Colonic mucosa (tissue), 4 donors: ENCODE data around the gene CLIP4. TPM values are rescaled to one million over a fixed set of nuclear protein-coding genes. Genes with fewer than 3 reads are reported as not detected.

Source experiments
- DNase-seq: peaks from one replicate; pipeline ENCODE4 v3.0.0-alpha.2; 2020
- H3K27ac ChIP-seq: fragments of 200-600 bp; one replicate; pipeline ENCODE4 v1.8.0; 2021
- H3K27me3 ChIP-seq: fragments of 200-600 bp; one replicate; pipeline ENCODE4 v1.8.0; 2021
- H3K36me3 ChIP-seq: fragments of 200-600 bp; one replicate; pipeline ENCODE4 v1.8.0; 2021
- H3K4me1 ChIP-seq: fragments of 200-600 bp; one replicate; pipeline ENCODE4 v1.8.0; 2021; ENCODE audit warnings: mild to moderate bottlenecking
- H3K4me3 ChIP-seq: fragments of 200-600 bp; one replicate; pipeline ENCODE4 v1.8.0; 2021
- H3K9ac ChIP-seq, 2 donors: one replicate each; pipeline ENCODE4 v1.7.0; 2013; ENCODE audit warnings: control low read depth in 2 of 2, low read depth in 2 of 2, low read length in 2 of 2
- H3K9me3 ChIP-seq: fragments of 200-600 bp; one replicate; pipeline ENCODE4 v1.8.0; 2021
- intact Hi-C: fragments of 100-400 bp; cut with DNase I; formaldehyde crosslinking; loops from one replicate; pipeline ENCODE4 v1.14.1; 2022
- total RNA-seq, 2 donors: library from RNA; stranded (reverse); fragmentation: NEBNext Ultra II Directional in 1 of 2; extraction: Animal tissue kit (Norgen Biotek cat#: 25700) in 1 of 2; gene quantifications; one replicate each; pipeline ENCODE4 v1.2.1, GENCODE V29; 2021
- TF ChIP-seq, protein P1 (sequence below): fragments of 200-600 bp; IDR thresholded peaks from one replicate; pipeline ENCODE4 v1.8.0; 2022; ENCODE audit warnings: antibody characterized with exemption, mild to moderate bottlenecking
- donor health status: healthy.
- donor health status: DM: no; HTN: no; CAD: no.
- donor health status: DM: no; HTN: no; CAD: no.

CLIP4 gene
- total RNA-seq, 2 donors from 2014 or later = 2.1 to 7.7 TPM

DNA sequence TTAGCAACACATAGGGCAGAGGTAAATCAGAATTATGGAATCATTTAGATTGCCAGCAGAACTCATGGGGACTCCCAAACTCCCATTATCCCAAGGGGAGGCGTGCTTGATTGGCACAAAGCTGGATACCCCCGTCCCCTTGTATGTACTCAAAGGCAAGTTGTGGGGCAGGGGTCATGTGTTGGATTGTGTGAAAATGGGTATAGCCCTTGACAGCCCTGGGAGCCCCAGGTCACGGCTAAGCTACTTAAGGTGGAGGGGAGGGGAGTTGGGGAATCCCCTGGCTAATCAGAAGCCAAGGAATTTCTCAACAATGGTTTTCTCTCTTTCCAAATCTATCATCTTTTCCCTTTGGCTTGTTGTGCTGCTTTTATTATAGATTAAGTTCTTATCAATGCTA lies 32.7 kb downstream of the CLIP4 start:
- H3K27ac ChIP-seq = no peak overlapping the region
- TF ChIP-seq, protein P1, sequence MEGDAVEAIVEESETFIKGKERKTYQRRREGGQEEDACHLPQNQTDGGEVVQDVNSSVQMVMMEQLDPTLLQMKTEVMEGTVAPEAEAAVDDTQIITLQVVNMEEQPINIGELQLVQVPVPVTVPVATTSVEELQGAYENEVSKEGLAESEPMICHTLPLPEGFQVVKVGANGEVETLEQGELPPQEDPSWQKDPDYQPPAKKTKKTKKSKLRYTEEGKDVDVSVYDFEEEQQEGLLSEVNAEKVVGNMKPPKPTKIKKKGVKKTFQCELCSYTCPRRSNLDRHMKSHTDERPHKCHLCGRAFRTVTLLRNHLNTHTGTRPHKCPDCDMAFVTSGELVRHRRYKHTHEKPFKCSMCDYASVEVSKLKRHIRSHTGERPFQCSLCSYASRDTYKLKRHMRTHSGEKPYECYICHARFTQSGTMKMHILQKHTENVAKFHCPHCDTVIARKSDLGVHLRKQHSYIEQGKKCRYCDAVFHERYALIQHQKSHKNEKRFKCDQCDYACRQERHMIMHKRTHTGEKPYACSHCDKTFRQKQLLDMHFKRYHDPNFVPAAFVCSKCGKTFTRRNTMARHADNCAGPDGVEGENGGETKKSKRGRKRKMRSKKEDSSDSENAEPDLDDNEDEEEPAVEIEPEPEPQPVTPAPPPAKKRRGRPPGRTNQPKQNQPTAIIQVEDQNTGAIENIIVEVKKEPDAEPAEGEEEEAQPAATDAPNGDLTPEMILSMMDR = no peak
- H3K9ac ChIP-seq = no peak overlapping the region
- no peak for DNase-seq
- H3K36me3 ChIP-seq = no peaks in the 10 kb centered on the region
- no peaks in the 10 kb centered on the region for H3K27me3 ChIP-seq
- no peaks in the 10 kb centered on the region for H3K4me1 ChIP-seq
- no peak overlapping the region for H3K4me3 ChIP-seq
- intact Hi-C loops = no loop called here
- H3K9me3 ChIP-seq = no peaks in the 10 kb centered on the region

DNA sequence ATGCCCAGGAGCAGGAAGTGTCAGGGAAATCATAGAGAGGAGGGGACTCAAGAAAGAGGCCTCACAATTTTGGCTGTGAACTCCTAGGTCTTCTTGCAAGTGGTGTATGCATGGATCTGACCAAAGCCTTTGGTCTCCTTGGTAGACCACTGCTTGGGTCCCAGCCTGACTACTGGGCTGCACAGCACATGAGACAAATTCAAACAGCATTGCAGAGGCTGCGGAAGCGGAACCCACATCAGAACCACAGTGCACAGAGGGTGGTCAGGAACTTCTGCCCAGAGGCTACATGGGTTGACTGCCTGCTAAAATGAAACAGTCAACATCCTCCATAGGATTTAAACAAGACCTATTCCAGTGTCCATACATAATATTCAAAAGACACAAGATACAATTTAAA lies 39.4 kb downstream of the CLIP4 start:
- H3K4me3 ChIP-seq = no peak overlapping the region
- no peak for DNase-seq
- no peaks in the 10 kb centered on the region for H3K27me3 ChIP-seq
- no peaks in the 10 kb centered on the region for H3K9me3 ChIP-seq
- H3K9ac ChIP-seq = no peak overlapping the region
- H3K36me3 ChIP-seq = no peaks in the 10 kb centered on the region
- TF ChIP-seq, protein P1 = no peak
- H3K27ac ChIP-seq = no peak overlapping the region
- H3K4me1 ChIP-seq = no peaks in the 10 kb centered on the region
- intact Hi-C loops = no loop called here

DNA sequence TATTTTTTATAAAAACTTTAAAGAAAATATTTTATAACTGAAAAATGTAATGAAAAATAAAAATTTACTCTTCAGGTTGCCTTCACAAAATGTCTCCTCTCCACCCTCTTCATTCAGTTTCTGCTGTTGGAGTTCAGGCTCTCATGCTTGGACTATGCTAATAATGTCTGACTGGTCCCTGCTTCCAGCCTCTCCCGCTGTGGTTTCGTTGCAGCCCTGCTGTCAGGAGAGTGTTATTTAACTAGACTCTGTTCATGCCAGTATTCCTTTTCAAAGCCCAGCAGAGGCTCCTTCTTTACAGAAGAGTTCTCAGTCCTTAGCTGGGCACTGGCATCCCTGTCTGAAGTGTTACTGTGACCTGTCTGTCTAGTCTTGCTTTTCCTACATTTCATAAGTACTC lies 40.4 kb downstream of the CLIP4 start:
- H3K36me3 ChIP-seq = no peaks in the 10 kb centered on the region
- no peak overlapping the region for H3K27ac ChIP-seq
- no peaks in the 10 kb centered on the region for H3K9me3 ChIP-seq

DNA sequence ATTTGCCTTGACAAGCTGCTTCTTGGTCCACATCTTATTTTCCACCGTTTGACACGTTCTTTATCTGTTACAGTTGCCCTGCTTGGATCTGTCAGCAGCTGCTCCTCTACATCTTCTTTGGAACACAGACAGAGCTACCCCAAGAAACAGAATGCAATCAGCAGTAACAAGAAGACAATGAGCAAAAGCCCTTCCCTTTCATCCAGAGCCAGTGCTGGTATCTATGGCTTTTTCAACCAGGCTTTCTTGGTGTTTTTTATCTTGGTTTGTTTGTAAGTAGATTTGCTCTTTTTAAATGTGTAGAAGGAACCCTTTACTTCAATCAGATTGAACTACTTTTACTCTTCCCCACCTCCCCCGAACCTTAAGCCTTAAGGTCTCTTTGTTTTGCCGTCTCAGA lies 41.9 kb downstream of the CLIP4 start:
- H3K9me3 ChIP-seq = no peaks in the 10 kb centered on the region
- H3K4me1 ChIP-seq = no peaks in the 10 kb centered on the region
- H3K27me3 ChIP-seq = no peaks in the 10 kb centered on the region
- TF ChIP-seq, protein P1 = no peak
- intact Hi-C loops = no loop called here
- no peak overlapping the region for H3K4me3 ChIP-seq
- H3K27ac ChIP-seq = no peak overlapping the region
- no peaks in the 10 kb centered on the region for H3K36me3 ChIP-seq
- no peak overlapping the region for H3K9ac ChIP-seq
- no peak for DNase-seq

More for the DNA sequence above, 40.4 kb downstream of the CLIP4 start:
- DNase-seq = no peak
- TF ChIP-seq, protein P1 = no peak
- H3K9ac ChIP-seq = no peak overlapping the region
- no peak overlapping the region for H3K4me3 ChIP-seq
- no peaks in the 10 kb centered on the region for H3K4me1 ChIP-seq
- H3K27me3 ChIP-seq = no peaks in the 10 kb centered on the region
- intact Hi-C loops = no loop called here

DNA sequence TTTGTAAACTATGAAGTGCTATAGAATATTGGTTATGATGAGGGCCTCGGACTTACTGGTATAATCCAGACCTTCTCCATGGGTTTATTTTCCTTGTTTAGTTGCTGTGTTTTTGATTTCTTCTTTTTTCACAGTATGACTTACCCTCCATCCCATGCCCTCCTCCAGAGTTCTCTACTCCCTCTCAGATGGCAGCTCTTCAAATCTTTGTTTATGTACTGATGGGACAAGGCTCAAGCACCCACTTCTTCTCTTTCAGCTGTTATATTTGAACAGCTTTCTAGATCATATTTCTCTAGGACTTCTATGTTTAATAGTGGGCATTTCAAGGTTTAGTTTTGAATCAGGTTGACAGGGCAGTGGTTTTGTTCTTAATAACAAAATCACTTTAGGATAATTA lies 43.9 kb downstream of the CLIP4 start:
- TF ChIP-seq, protein P1 = no peak
- no peak overlapping the region for H3K27ac ChIP-seq
- H3K4me1 ChIP-seq = no peaks in the 10 kb centered on the region
- no peak for DNase-seq
- H3K36me3 ChIP-seq = no peaks in the 10 kb centered on the region
- no peaks in the 10 kb centered on the region for H3K27me3 ChIP-seq
- H3K9me3 ChIP-seq = no peaks in the 10 kb centered on the region
- H3K9ac ChIP-seq = no peak overlapping the region
- intact Hi-C loops = no loop called here
- no peak overlapping the region for H3K4me3 ChIP-seq

DNA sequence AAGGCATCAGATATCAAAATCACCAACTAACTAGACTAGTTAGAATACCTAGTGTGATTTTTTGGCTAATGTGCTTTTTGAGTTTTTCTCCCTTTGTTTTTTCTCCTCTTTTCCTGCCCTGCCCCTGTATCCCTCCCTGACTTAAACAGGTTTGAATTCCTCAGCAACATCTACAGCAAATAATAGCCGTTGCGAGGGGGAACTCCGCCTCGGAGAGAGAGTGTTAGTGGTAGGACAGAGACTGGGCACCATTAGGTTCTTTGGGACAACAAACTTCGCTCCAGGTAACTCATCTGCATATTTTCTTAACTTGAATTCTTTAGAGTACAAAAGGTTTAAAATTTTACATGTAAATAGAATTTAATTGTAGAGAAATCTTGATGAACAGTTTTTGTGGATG lies 45.0 kb downstream of the CLIP4 start:
- Histone ChIP-seq H3K4me3 (no peak overlapping the region), H3K4me1 (no peaks in the 10 kb centered on the region), H3K36me3 (no peaks in the 10 kb centered on the region), H3K9ac (no peak overlapping the region), H3K9me3 (no peaks in the 10 kb centered on the region), H3K27ac (no peak overlapping the region), H3K27me3 (no peaks in the 10 kb centered on the region)
- DNase-seq = no peak
- TF ChIP-seq, protein P1 = no peak
- intact Hi-C loops = no loop called here
